ENCODE data around the gene LPAR5. TPM values are rescaled to one million over a fixed set of nuclear protein-coding genes. Genes with fewer than 3 reads are reported as not detected.
A peak's percentile ranks its signal among the peaks of the same experiment; 100 is the strongest.

The LPAR5 gene
- total and polyA plus RNA-seq, 5 donors from 2014 or later: 6.6 to 17.3 (median 7.8) TPM

GRCh38 chr12:6613015-6613775 lies 22.6 kb downstream of the LPAR5 start:
- H3K27me3 ChIP-seq (ENCODE audit: control insufficient read depth, insufficient read depth, low read length): no peaks in the 10 kb centered on the region
- H3K9me3 ChIP-seq (ENCODE audit: control insufficient read depth in 2 of 2, low read length in 2 of 2): no peaks in the 10 kb centered on the region
- no peaks in the 10 kb centered on the region for H3K36me3 ChIP-seq (ENCODE audit: control insufficient read depth, insufficient read depth, low read length)
- no peak overlapping the region for H3K4me3 Mint-ChIP-seq
- DNase-seq (peak in 1 of 3 donors; percentile 72), ATAC-seq (ENCODE audit: low read depth in 2 of 2) (no peak)
- H3K27me3 Mint-ChIP-seq: no peaks in the 10 kb centered on the region
- peaks cover 14 to 63% (median 35%) of the 10 kb centered on the region in 4 donors for H3K4me1 Mint-ChIP-seq
- H3K4me3 ChIP-seq (ENCODE audit: low read depth, low read length): no peak overlapping the region
- H3K4me1 ChIP-seq (ENCODE audit: control insufficient read depth, insufficient read depth, low read length, poor library complexity, severe bottlenecking): peaks cover 31% of the 10 kb centered on the region
- peak overlapping the region; percentile 59 for H3K27ac ChIP-seq (ENCODE audit: insufficient read depth, low read length, poor library complexity, severe bottlenecking)
- H3K9me3 Mint-ChIP-seq: peaks cover 0 to 1% (median 0%) of the 10 kb centered on the region in 7 donors
- peak overlapping the region in 2 of 3 donors; percentile 62 to 89 for H3K27ac Mint-ChIP-seq
- no peaks in the 10 kb centered on the region for H3K36me3 Mint-ChIP-seq

GRCh38 chr12:6612652-6613014 lies 23.1 kb downstream of the LPAR5 start:
- no peak for ATAC-seq (ENCODE audit: low read depth in 2 of 2)
- H3K9me3 Mint-ChIP-seq: peaks cover 0 to 1% (median 0%) of the 10 kb centered on the region in 7 donors
- H3K4me1 Mint-ChIP-seq: peaks cover 14 to 59% (median 31%) of the 10 kb centered on the region in 4 donors
- no peaks in the 10 kb centered on the region for H3K27me3 Mint-ChIP-seq
- H3K27ac ChIP-seq (ENCODE audit: insufficient read depth, low read length, poor library complexity, severe bottlenecking): peak overlapping the region; percentile 59
- peaks cover 36% of the 10 kb centered on the region for H3K4me1 ChIP-seq (ENCODE audit: control insufficient read depth, insufficient read depth, low read length, poor library complexity, severe bottlenecking)
- no peaks in the 10 kb centered on the region for H3K9me3 ChIP-seq (ENCODE audit: control insufficient read depth in 2 of 2, low read length in 2 of 2)
- H3K4me3 Mint-ChIP-seq: peak overlapping the region; percentile 2 to 81 (median 74)
- no peaks in the 10 kb centered on the region for H3K36me3 Mint-ChIP-seq
- DNase-seq: no peak
- H3K4me3 ChIP-seq (ENCODE audit: low read depth, low read length): no peak overlapping the region
- H3K27me3 ChIP-seq (ENCODE audit: control insufficient read depth, insufficient read depth, low read length): no peaks in the 10 kb centered on the region
- peak overlapping the region; percentile 62 to 96 (median 93) for H3K27ac Mint-ChIP-seq
- no peaks in the 10 kb centered on the region for H3K36me3 ChIP-seq (ENCODE audit: control insufficient read depth, insufficient read depth, low read length)

- no peaks in the 10 kb centered on the region for H3K36me3 ChIP-seq (ENCODE audit: control insufficient read depth, insufficient read depth, low read length)
- peak overlapping the region; percentile 62 to 96 (median 93) for H3K27ac Mint-ChIP-seq
- no peaks in the 10 kb centered on the region for H3K36me3 Mint-ChIP-seq
- peak overlapping the region; percentile 59 for H3K27ac ChIP-seq (ENCODE audit: insufficient read depth, low read length, poor library complexity, severe bottlenecking)
- H3K27me3 ChIP-seq (ENCODE audit: control insufficient read depth, insufficient read depth, low read length): no peaks in the 10 kb centered on the region
- peaks cover 14 to 57% (median 29%) of the 10 kb centered on the region in 4 donors for H3K4me1 Mint-ChIP-seq
- peaks cover 0 to 1% (median 0%) of the 10 kb centered on the region in 7 donors for H3K9me3 Mint-ChIP-seq
- peak overlapping the region; percentile 2 to 81 (median 74) for H3K4me3 Mint-ChIP-seq
- peak overlapping the region; percentile 64 for H3K4me3 ChIP-seq (ENCODE audit: low read depth, low read length)
- no peaks in the 10 kb centered on the region for H3K9me3 ChIP-seq (ENCODE audit: control insufficient read depth in 2 of 2, low read length in 2 of 2)
- H3K27me3 Mint-ChIP-seq: no peaks in the 10 kb centered on the region
- H3K4me1 ChIP-seq (ENCODE audit: control insufficient read depth, insufficient read depth, low read length, poor library complexity, severe bottlenecking): peaks cover 37% of the 10 kb centered on the region
- ATAC-seq (ENCODE audit: low read depth in 2 of 2) (peak; percentile 19 to 39), DNase-seq (peak; percentile 34 to 86 (median 51))
These were observed 23.5 kb downstream of the LPAR5 start for GRCh38 chr12:6612247-6612646.

GRCh38 chr12:6608592-6609281 lies 27.0 kb downstream of the LPAR5 start:
- H3K27me3 ChIP-seq (ENCODE audit: control insufficient read depth, insufficient read depth, low read length): no peaks in the 10 kb centered on the region
- ATAC-seq (ENCODE audit: low read depth in 2 of 2) (no peak), DNase-seq (peak; percentile 38 to 59 (median 52))
- Mint-ChIP-seq H3K27me3 (peaks cover 4% of the 10 kb centered on the region), H3K4me1 (peaks cover 14 to 57% (median 36%) of the 10 kb centered on the region in 4 donors), H3K9me3 (peaks cover 0 to 3% (median 0%) of the 10 kb centered on the region in 7 donors), H3K4me3 (no peak overlapping the region), H3K36me3 (peaks cover 5% of the 10 kb centered on the region), H3K27ac (no peak overlapping the region)
- peaks cover 58% of the 10 kb centered on the region for H3K4me1 ChIP-seq (ENCODE audit: control insufficient read depth, insufficient read depth, low read length, poor library complexity, severe bottlenecking)
- H3K4me3 ChIP-seq (ENCODE audit: low read depth, low read length): no peak overlapping the region
- H3K9me3 ChIP-seq (ENCODE audit: control insufficient read depth in 2 of 2, low read length in 2 of 2): no peaks in the 10 kb centered on the region
- no peaks in the 10 kb centered on the region for H3K36me3 ChIP-seq (ENCODE audit: control insufficient read depth, insufficient read depth, low read length)
- H3K27ac ChIP-seq (ENCODE audit: insufficient read depth, low read length, poor library complexity, severe bottlenecking): peak overlapping the region; percentile 96

- H3K27ac Mint-ChIP-seq: no peak overlapping the region
- Histone ChIP-seq H3K36me3 (ENCODE audit: control insufficient read depth, insufficient read depth, low read length) (no peaks in the 10 kb centered on the region), H3K9me3 (ENCODE audit: control insufficient read depth in 2 of 2, low read length in 2 of 2) (no peaks in the 10 kb centered on the region), H3K4me1 (ENCODE audit: control insufficient read depth, insufficient read depth, low read length, poor library complexity, severe bottlenecking) (peaks cover 58% of the 10 kb centered on the region), H3K27me3 (ENCODE audit: control insufficient read depth, insufficient read depth, low read length) (no peaks in the 10 kb centered on the region), H3K4me3 (ENCODE audit: low read depth, low read length) (peak overlapping the region; percentile 18), H3K27ac (ENCODE audit: insufficient read depth, low read length, poor library complexity, severe bottlenecking) (peak overlapping the region; percentile 96)
- DNase-seq (peak; percentile 60 to 74 (median 71)), ATAC-seq (ENCODE audit: low read depth in 2 of 2) (peak; percentile 10 to 19)
- H3K4me3 Mint-ChIP-seq: no peak overlapping the region
- peaks cover 0 to 3% (median 0%) of the 10 kb centered on the region in 7 donors for H3K9me3 Mint-ChIP-seq
- peaks cover 8% of the 10 kb centered on the region for H3K36me3 Mint-ChIP-seq
- peaks cover 4% of the 10 kb centered on the region for H3K27me3 Mint-ChIP-seq
- H3K4me1 Mint-ChIP-seq: peaks cover 18 to 59% (median 42%) of the 10 kb centered on the region in 4 donors
These were observed 27.8 kb downstream of the LPAR5 start for GRCh38 chr12:6607751-6608591.

- H3K27ac ChIP-seq (ENCODE audit: insufficient read depth, low read length, poor library complexity, severe bottlenecking): peak overlapping the region; percentile 96
- Mint-ChIP-seq H3K4me1 (peaks cover 10 to 59% (median 42%) of the 10 kb centered on the region in 4 donors), H3K27ac (peak overlapping the region; percentile 93 to 97 (median 95)), H3K36me3 (peaks cover 17% of the 10 kb centered on the region), H3K27me3 (peaks cover 4% of the 10 kb centered on the region), H3K9me3 (peaks cover 0 to 4% (median 0%) of the 10 kb centered on the region in 7 donors), H3K4me3 (peak overlapping the region in 3 of 4 donors; percentile 90 to 97 (median 94))
- peaks cover 10% of the 10 kb centered on the region for H3K36me3 ChIP-seq (ENCODE audit: control insufficient read depth, insufficient read depth, low read length)
- peak; percentile 55 to 70 (median 69) for DNase-seq
- no peaks in the 10 kb centered on the region for H3K27me3 ChIP-seq (ENCODE audit: control insufficient read depth, insufficient read depth, low read length)
- peak overlapping the region; percentile 94 for H3K4me3 ChIP-seq (ENCODE audit: low read depth, low read length)
- H3K4me1 ChIP-seq (ENCODE audit: control insufficient read depth, insufficient read depth, low read length, poor library complexity, severe bottlenecking): peaks cover 53% of the 10 kb centered on the region
- no peaks in the 10 kb centered on the region for H3K9me3 ChIP-seq (ENCODE audit: control insufficient read depth in 2 of 2, low read length in 2 of 2)
- peak; percentile 33 to 38 for ATAC-seq (ENCODE audit: low read depth in 2 of 2)
These were observed 29.2 kb downstream of the LPAR5 start for GRCh38 chr12:6606331-6607131.

Measured in CD4-positive, CD25-positive, alpha-beta regulatory T cell (primary cell).